Duodenal mucosa (tissue), 2 donors: ENCODE measurements around the gene LHFPL4.

ENCODE experiments used
- H3K27ac ChIP-seq: one replicate; pipeline ENCODE4 v1.7.0; 2013; ENCODE audit warnings: low read depth, low read length
- H3K27me3 ChIP-seq, 2 donors: one replicate each; pipeline ENCODE4 v1.7.0; 2013; ENCODE audit warnings: low read length in 2 of 2, control low read depth in 1 of 2; ENCODE audit not compliant: insufficient read depth in 2 of 2, control insufficient read depth in 1 of 2
- H3K36me3 ChIP-seq, 2 donors: one replicate each; pipeline ENCODE4 v1.7.0; 2013; ENCODE audit warnings: low read length in 2 of 2, control low read depth in 1 of 2; ENCODE audit not compliant: insufficient read depth in 2 of 2, control insufficient read depth in 1 of 2
- H3K4me1 ChIP-seq, 2 donors: one replicate each; pipeline ENCODE4 v1.7.0; 2013; ENCODE audit warnings: low read length in 2 of 2, control low read depth in 1 of 2; ENCODE audit not compliant: insufficient read depth in 2 of 2, control insufficient read depth in 1 of 2
- H3K4me3 ChIP-seq, 2 donors: one replicate each; pipeline ENCODE4 v1.7.0; 2013; ENCODE audit warnings: low read length in 2 of 2, low read depth in 1 of 2
- H3K9ac ChIP-seq, 2 donors: one replicate each; pipeline ENCODE4 v1.7.0; 2013; ENCODE audit warnings: low read length in 2 of 2, low read depth in 1 of 2
- H3K9me3 ChIP-seq, 2 donors: one replicate each; pipeline ENCODE4 v1.7.0; 2013; ENCODE audit warnings: low read length in 2 of 2, control low read depth in 1 of 2; ENCODE audit not compliant: control insufficient read depth in 1 of 2

Gene LHFPL4

GRCh38 chr3:9548991-9549390, 4.6 kb downstream of the LHFPL4 start:
- Histone ChIP-seq H3K27me3 (peaks cover 6 to 9% of the 10 kb centered on the region in 2 donors), H3K4me1 (no peaks in the 10 kb centered on the region), H3K9me3 (no peaks in the 10 kb centered on the region), H3K4me3 (no peak overlapping the region), H3K27ac (no peak overlapping the region), H3K36me3 (no peaks in the 10 kb centered on the region), H3K9ac (no peak overlapping the region)

- H3K4me1 ChIP-seq: no peaks in the 10 kb centered on the region
- no peak overlapping the region for H3K27ac ChIP-seq
- no peaks in the 10 kb centered on the region for H3K27me3 ChIP-seq
- H3K4me3 ChIP-seq: no peak overlapping the region
- H3K9ac ChIP-seq: no peak overlapping the region
- no peaks in the 10 kb centered on the region for H3K36me3 ChIP-seq
- H3K9me3 ChIP-seq: no peaks in the 10 kb centered on the region
Observed at GRCh38 chr3:9542182-9542581, 11.4 kb downstream of the LHFPL4 start.

- Histone ChIP-seq H3K36me3 (no peaks in the 10 kb centered on the region), H3K4me3 (no peak overlapping the region), H3K4me1 (no peaks in the 10 kb centered on the region), H3K9ac (no peak overlapping the region), H3K27me3 (no peaks in the 10 kb centered on the region), H3K27ac (no peak overlapping the region), H3K9me3 (no peaks in the 10 kb centered on the region)
Observed at GRCh38 chr3:9536212-9536611, 17.4 kb downstream of the LHFPL4 start.

- Histone ChIP-seq H3K27ac (no peak overlapping the region), H3K36me3 (no peaks in the 10 kb centered on the region), H3K9ac (no peak overlapping the region), H3K4me1 (no peaks in the 10 kb centered on the region), H3K4me3 (no peak overlapping the region), H3K9me3 (no peaks in the 10 kb centered on the region), H3K27me3 (no peaks in the 10 kb centered on the region)
Observed at GRCh38 chr3:9534429-9534828, 19.2 kb downstream of the LHFPL4 start.

GRCh38 chr3:9525078-9525477, 28.5 kb downstream of the LHFPL4 start:
- H3K4me3 ChIP-seq: no peak overlapping the region
- no peaks in the 10 kb centered on the region for H3K9me3 ChIP-seq
- peaks cover 0 to 4% of the 10 kb centered on the region in 2 donors for H3K27me3 ChIP-seq
- H3K36me3 ChIP-seq: no peaks in the 10 kb centered on the region
- no peak overlapping the region for H3K27ac ChIP-seq
- H3K4me1 ChIP-seq: no peaks in the 10 kb centered on the region
- H3K9ac ChIP-seq: no peak overlapping the region

- Histone ChIP-seq H3K36me3 (no peaks in the 10 kb centered on the region), H3K9me3 (no peaks in the 10 kb centered on the region), H3K4me1 (no peaks in the 10 kb centered on the region), H3K27me3 (peaks cover 1 to 3% of the 10 kb centered on the region in 2 donors), H3K9ac (no peak overlapping the region), H3K27ac (no peak overlapping the region), H3K4me3 (no peak overlapping the region)
Observed at GRCh38 chr3:9514956-9515355, 38.7 kb downstream of the LHFPL4 start.

GRCh38 chr3:9514306-9514705, 39.3 kb downstream of the LHFPL4 start:
- no peaks in the 10 kb centered on the region for H3K36me3 ChIP-seq
- H3K27me3 ChIP-seq: peaks cover 8 to 9% of the 10 kb centered on the region in 2 donors
- no peak overlapping the region for H3K9ac ChIP-seq
- H3K4me1 ChIP-seq: no peaks in the 10 kb centered on the region
- no peak overlapping the region for H3K27ac ChIP-seq
- H3K9me3 ChIP-seq: no peaks in the 10 kb centered on the region
- no peak overlapping the region for H3K4me3 ChIP-seq

GRCh38 chr3:9512456-9513045, 41.1 kb downstream of the LHFPL4 start:
- H3K4me1 ChIP-seq: no peaks in the 10 kb centered on the region
- H3K36me3 ChIP-seq: no peaks in the 10 kb centered on the region
- H3K27me3 ChIP-seq: peaks cover 15 to 17% of the 10 kb centered on the region in 2 donors
- no peak overlapping the region for H3K27ac ChIP-seq
- H3K9me3 ChIP-seq: no peaks in the 10 kb centered on the region
- H3K4me3 ChIP-seq: no peak overlapping the region
- no peak overlapping the region for H3K9ac ChIP-seq

GRCh38 chr3:9508781-9509180, 44.8 kb downstream of the LHFPL4 start:
- Histone ChIP-seq H3K9ac (no peak overlapping the region), H3K27ac (no peak overlapping the region), H3K36me3 (no peaks in the 10 kb centered on the region), H3K4me1 (no peaks in the 10 kb centered on the region), H3K9me3 (no peaks in the 10 kb centered on the region), H3K27me3 (peaks cover 15 to 17% of the 10 kb centered on the region in 2 donors), H3K4me3 (no peak overlapping the region)

- H3K9ac ChIP-seq: no peak overlapping the region
- no peak overlapping the region for H3K4me3 ChIP-seq
- H3K27ac ChIP-seq: no peak overlapping the region
- no peaks in the 10 kb centered on the region for H3K4me1 ChIP-seq
- peaks cover 15 to 17% of the 10 kb centered on the region in 2 donors for H3K27me3 ChIP-seq
- no peaks in the 10 kb centered on the region for H3K9me3 ChIP-seq
- H3K36me3 ChIP-seq: no peaks in the 10 kb centered on the region
Observed at GRCh38 chr3:9507586-9508578, 45.7 kb downstream of the LHFPL4 start.
